H1 (cell line): ENCODE data around the gene CCL24. TPM values are rescaled to one million over a fixed set of nuclear protein-coding genes. Genes with fewer than 3 reads are reported as not detected.
A peak's percentile ranks its signal among the peaks of the same experiment; 100 is the strongest.
"Not testable (repeated sequence)": the region's sequence is repeated elsewhere in the genome, so short reads cannot be mapped to it uniquely, and the experiment has no call there.

Source experiments
- CTCF ChIA-PET: fragments of 300-600 bp; sonication (Branson Sonifier 250); formaldehyde crosslinking; loops from one replicate; lab custom pipeline; 2021; ENCODE audit not compliant: partially characterized antibody; lab: Charles Lee
- POLR2A ChIA-PET: fragments of 300-600 bp; sonication (Branson Sonifier 250); formaldehyde crosslinking; loops from one replicate; lab custom pipeline; 2021; ENCODE audit warnings: inconsistent platforms; ENCODE audit not compliant: partially characterized antibody; lab: Charles Lee
- DNase-seq, 2 experiments: peaks; one replicate each; pipeline versions ENCODE4 v3.0.0 to v3.0.0-alpha.2; 2010 to 2022; ENCODE audit warnings: low spot score in 2 of 2, low read depth in 1 of 2, mixed read lengths in 1 of 2
- FAIRE-seq: peaks from 2 replicates; lab custom pipeline; 2011; peaks lifted over from hg19 to GRCh38; lab: Jason Lieb, UNC
- H2AFZ ChIP-seq: 2 replicates; pipeline ENCODE4 v1.8.1; 2012; ENCODE audit warnings: low read length, inconsistent platforms
- H2AK5ac ChIP-seq: 2 replicates; pipeline ENCODE4 v1.6.1; 2013; ENCODE audit warnings: low read depth, low read length
- H2BK120ac ChIP-seq: replicated peaks from 2 replicates; pipeline ENCODE3; 2013; ENCODE audit warnings: low read depth, low read length, inconsistent platforms
- H2BK12ac ChIP-seq: 2 replicates; pipeline ENCODE4 v1.6.1; 2013; ENCODE audit warnings: low read depth, low read length
- H2BK15ac ChIP-seq: 2 replicates; pipeline ENCODE4 v1.6.1; 2013; ENCODE audit warnings: low read length
- H2BK20ac ChIP-seq: 2 replicates; pipeline ENCODE4 v1.6.1; 2013; ENCODE audit warnings: low read length
- H2BK5ac ChIP-seq: 2 replicates; pipeline ENCODE4 v1.6.1; 2013; ENCODE audit warnings: low read depth, low read length
- H3K14ac ChIP-seq: 2 replicates; pipeline ENCODE4 v1.6.1; 2013; ENCODE audit warnings: inconsistent platforms; ENCODE audit not compliant: insufficient read length
- H3K18ac ChIP-seq: 2 replicates; pipeline ENCODE4 v1.6.1; 2013; ENCODE audit warnings: low read length; ENCODE audit errors: extremely low read depth
- H3K23ac ChIP-seq: 2 replicates; pipeline ENCODE4 v1.6.1; 2013; ENCODE audit warnings: inconsistent platforms; ENCODE audit not compliant: insufficient read length
- H3K23me2 ChIP-seq: 2 replicates; pipeline ENCODE4 v1.6.1; 2013; ENCODE audit warnings: low read depth, low read length
- H3K27ac ChIP-seq: 2 replicates; pipeline ENCODE4 v1.6.1; 2011; ENCODE audit warnings: low read depth, low read length, inconsistent platforms
- H3K27me3 ChIP-seq, 4 experiments: replicated peaks in 1 of 4; 1 replicate in 1 of 4; 2 replicates in 3 of 4; pipeline versions ENCODE4 v1.6.1 to v1.8.1; 2011 to 2013; ENCODE audit warnings: low read length in 3 of 4, mild to moderate bottlenecking in 3 of 4, inconsistent platforms in 2 of 4, mixed read lengths in 2 of 4, moderate library complexity in 1 of 4; ENCODE audit not compliant: control insufficient read depth in 3 of 4, insufficient read depth in 3 of 4; ENCODE audit errors: extremely low read depth in 1 of 4
- H3K36me3 ChIP-seq, 4 experiments: 2 replicates each; pipeline versions ENCODE4 v1.6.1 to v1.8.1; 2011 to 2013; ENCODE audit warnings: mild to moderate bottlenecking in 4 of 4, low read length in 3 of 4, moderate library complexity in 2 of 4, control low read depth in 1 of 4, inconsistent platforms in 1 of 4; ENCODE audit not compliant: insufficient read depth in 4 of 4, control insufficient read depth in 2 of 4
- H3K4ac ChIP-seq: replicated peaks from 2 replicates; pipeline ENCODE3; 2013; ENCODE audit warnings: low read length, low read depth, mixed read lengths, inconsistent platforms; ENCODE audit not compliant: insufficient read length
- H3K4me1 ChIP-seq, 4 experiments: replicated peaks in 1 of 4; 1 replicate in 1 of 4; 2 replicates in 3 of 4; pipeline versions ENCODE4 v1.6.1 to v1.8.1; 2011 to 2013; ENCODE audit warnings: low read length in 3 of 4, inconsistent platforms in 2 of 4, mixed read lengths in 1 of 4; ENCODE audit not compliant: insufficient read depth in 4 of 4, control insufficient read depth in 3 of 4
- H3K4me2 ChIP-seq, 2 experiments: 2 replicates each; pipeline versions ENCODE4 v1.6.1 to v1.8.1; 2011 to 2013; ENCODE audit warnings: low read depth in 2 of 2, low read length in 2 of 2, control low read depth in 1 of 2, inconsistent platforms in 1 of 2, mild to moderate bottlenecking in 1 of 2; ENCODE audit not compliant: insufficient read depth in 1 of 2
- H3K4me3 ChIP-seq, 4 experiments: fragments of 200-600, 300-600 bp in 1 of 4; sonication (generic), shearing (Covaris generic), sonication (Bioruptor Twin) in 1 of 4; 2 replicates each; pipeline versions ENCODE4 v1.5.1 to v1.8.1; 2011 to 2016; ENCODE audit warnings: low read length in 4 of 4, low read depth in 3 of 4, control low read depth in 2 of 4, inconsistent platforms in 2 of 4, mild to moderate bottlenecking in 2 of 4, mixed read lengths in 1 of 4, moderate library complexity in 1 of 4; ENCODE audit not compliant: insufficient read depth in 2 of 4; ENCODE audit errors: extremely low read depth in 1 of 4
- H3K56ac ChIP-seq: replicated peaks from 2 replicates; pipeline ENCODE3; 2013; ENCODE audit warnings: low read depth, mild to moderate bottlenecking, mixed read lengths, low read length, inconsistent platforms; ENCODE audit not compliant: insufficient read length
- H3K79me1 ChIP-seq: 2 replicates; pipeline ENCODE4 v1.6.1; 2013; ENCODE audit warnings: low read depth, low read length, control low read depth
- H3K79me2 ChIP-seq, 2 experiments: 2 replicates each; pipeline versions ENCODE4 v1.6.1 to v1.8.1; 2012 to 2013; ENCODE audit warnings: low read length in 2 of 2, mild to moderate bottlenecking in 2 of 2, inconsistent platforms in 1 of 2; ENCODE audit not compliant: insufficient read depth in 2 of 2, control insufficient read depth in 1 of 2
- H3K9ac ChIP-seq, 4 experiments: replicated peaks in 1 of 4; 1 replicate in 1 of 4; 2 replicates in 3 of 4; pipeline versions ENCODE4 v1.6.1 to v1.8.1; 2011 to 2013; ENCODE audit warnings: low read depth in 3 of 4, low read length in 3 of 4, control low read depth in 2 of 4, mild to moderate bottlenecking in 2 of 4, moderate library complexity in 2 of 4, inconsistent platforms in 1 of 4; ENCODE audit errors: extremely low read depth in 1 of 4
- H3K9me3 ChIP-seq, 2 experiments: 2 replicates each; pipeline versions ENCODE4 v1.6.1 to v1.8.1; 2012 to 2013; ENCODE audit warnings: mild to moderate bottlenecking in 2 of 2, moderate library complexity in 2 of 2, control low read depth in 1 of 2, inconsistent platforms in 1 of 2, low read depth in 1 of 2, low read length in 1 of 2, mixed read lengths in 1 of 2; ENCODE audit not compliant: insufficient read depth in 2 of 2
- H4K20me1 ChIP-seq, 2 experiments: replicated peaks in 1 of 2; 2 replicates each; pipeline versions ENCODE3 to v1.8.1; 2011 to 2013; ENCODE audit warnings: inconsistent platforms in 2 of 2, low read length in 2 of 2, mild to moderate bottlenecking in 1 of 2; ENCODE audit not compliant: insufficient read depth in 2 of 2, control insufficient read depth in 1 of 2
- H4K5ac ChIP-seq: 2 replicates; pipeline ENCODE4 v1.6.1; 2013; ENCODE audit warnings: low read length, low read depth, mixed read lengths, inconsistent platforms; ENCODE audit not compliant: insufficient read length
- H4K8ac ChIP-seq: 2 replicates; pipeline ENCODE4 v1.8.0; 2013; ENCODE audit warnings: mild to moderate bottlenecking, moderate library complexity, low read length, inconsistent platforms; ENCODE audit not compliant: insufficient read depth; ENCODE audit errors: extremely low read depth
- H4K91ac ChIP-seq: replicated peaks from 2 replicates; pipeline ENCODE3; 2013; ENCODE audit warnings: low read length, mixed read lengths, inconsistent platforms; ENCODE audit not compliant: insufficient read length
- POLR2A ChIP-seq, 2 experiments: IDR thresholded peaks; 1 replicate in 1 of 2; 2 replicates in 1 of 2; pipeline ENCODE4 v1.6.1; 2011; ENCODE audit warnings: low read depth in 2 of 2, low read length in 2 of 2, mild to moderate bottlenecking in 2 of 2; ENCODE audit errors: control extremely low read depth in 1 of 2
- WGBS, 2 experiments: shearing (Covaris generic) in 1 of 2; methylation state at CpG; one replicate each; pipeline versions ENCODE4 v1.1.6 to v1.1.7; 2013 to 2015; ENCODE audit warnings: low lambda C conversion rate in 2 of 2, mixed read lengths in 2 of 2, inconsistent platforms in 1 of 2, low coverage in 1 of 2, missing lambda C conversion rate in 1 of 2; ENCODE audit not compliant: insufficient replicate concordance in 2 of 2, insufficient coverage in 1 of 2, insufficient read length in 1 of 2; ENCODE audit errors: extremely low coverage in 1 of 2, missing lambda C conversion rate in 1 of 2; 5-methylcytosine and 5-hydroxymethylcytosine counted together
- polyA plus RNA-seq, 7 experiments: library from polyadenylated mRNA; depleted of rRNA in 3 of 7; stranded (reverse) in 5 of 7; unstranded in 2 of 7; fragments of >200 nt in 5 of 7; fragments of 200-250 nt in 2 of 7; gene quantifications; 1 replicate in 5 of 7; 2 replicates in 1 of 7; 4 replicates in 1 of 7; pipeline versions ENCODE4 v1.2.1 to v1.2.3, GENCODE V29; 2011 to 2013; ENCODE audit warnings: missing spikeins in 2 of 7, mixed read lengths in 2 of 7
- total RNA-seq: library from RNA; stranded (reverse); fragmentation: NEBNext Ultra II Directional; extraction: Animal tissue kit (Norgen Biotek cat#: 25700); gene quantifications from 2 replicates; pipeline ENCODE4 v1.2.1, GENCODE V29; 2021

Gene CCL24
- total and polyA plus RNA-seq, 2 of the 8 experiments (the other 6 are each of a cell fraction or from before 2014, with no cell fraction given), result not detected

- peak in 1 of 2 experiments; percentile 72 for DNase-seq
- H3K4me3 ChIP-seq, H4K91ac ChIP-seq, H2AK5ac ChIP-seq: not testable (repeated sequence)
- CTCF ChIA-PET, result interaction anchor here (0.7 kb wide), 1 partner anchor 480 kb away, joined by 4 read pairs; no protein-coding TSS in a partner anchor
- peak overlapping the region; percentile 73; the same call in 1 of the 2 replicates for H2BK5ac ChIP-seq
- peak in 1 of 2 experiments; percentile 47; a peak in 1 of 3 replicates for TF ChIP-seq POLR2A (IDR thresholded peaks at IDR 0.05; ENCODE audit: control extremely low read depth in 1 of 2, low read depth in 2 of 2, low read length in 2 of 2)
- TF ChIP-seq, all 59 proteins: peak for 1; not testable (repeated sequence) for 58
- H3K56ac ChIP-seq, H3K36me3 ChIP-seq, H4K8ac ChIP-seq, H3K79me2 ChIP-seq, H3K14ac ChIP-seq, H3K9me3 ChIP-seq, H2BK20ac ChIP-seq, H3K4ac ChIP-seq, H3K23me2 ChIP-seq, H2BK12ac ChIP-seq, H4K20me1 ChIP-seq, H3K23ac ChIP-seq, H3K27me3 ChIP-seq, H3K9ac ChIP-seq, H4K5ac ChIP-seq, H2BK15ac ChIP-seq, H2AFZ ChIP-seq, H3K79me1 ChIP-seq, FAIRE-seq: not testable (repeated sequence)
- Histone ChIP-seq H3K27ac (peak overlapping the region; percentile 60; the same call in 1 of the 2 replicates), H2BK120ac (peak overlapping the region; percentile 94), H3K4me2 (peak overlapping the region; percentile 25 to 31; a peak in 3 of 4 replicates), H3K18ac (peak overlapping the region; percentile 48), H3K4me1 (peaks cover 4 to 16% (median 10%) of the 10 kb centered on the region in 4 experiments; a peak in 5 of 7 replicates)
- POLR2A ChIA-PET, result interaction anchor here (0.9 to 2.1 kb wide), 3 partner anchors 11 to 51 kb away, joined by 3 to 6 read pairs (median 4); no protein-coding TSS in a partner anchor
- 29% methylated on average over 14 of the region's 14 CpGs; no CpG with 5 or more reads in 1 of the 2 experiments for WGBS, 2 experiments
These were observed 25.3 kb downstream of the CCL24 start for GRCh38 chr7:75788154-75788847.
